HEK293 (cell line): Measurements from ENCODE around the gene OBSL1.

ENCODE experiments used
- BCL11A ChIP-seq: fragments of 450-650 bp; formaldehyde crosslinking; IDR thresholded peaks from 2 replicates; pipeline ENCODE4 v1.5.1; 2016; ENCODE audit warnings: low read depth, missing biosample characterization, missing genetic modification characterization
- CTCF ChIP-seq: fragments of 450-650 bp; formaldehyde crosslinking; IDR thresholded peaks from 2 replicates; pipeline ENCODE4 v1.5.1; 2016; ENCODE audit warnings: missing biosample characterization, missing genetic modification characterization
- KLF10 ChIP-seq: fragments of 450-650 bp; IDR thresholded peaks from 2 replicates; pipeline ENCODE4 v1.5.1; 2018; ENCODE audit warnings: missing biosample characterization, mild to moderate bottlenecking, missing genetic modification characterization
- MEIS1 ChIP-seq: sonication (generic); formaldehyde crosslinking; IDR thresholded peaks from 2 replicates; pipeline ENCODE4 v1.8.1; 2022; ENCODE audit warnings: missing genetic modification reagents, mild to moderate bottlenecking, borderline replicate concordance
- PRDM10 ChIP-seq: fragments of 450-650 bp; formaldehyde crosslinking; IDR thresholded peaks from 2 replicates; pipeline ENCODE4 v1.5.1; 2016; ENCODE audit warnings: missing biosample characterization, missing genetic modification characterization
- TCF7L2 ChIP-seq: IDR thresholded peaks from 2 replicates; pipeline ENCODE4 v1.6.1; 2011; ENCODE audit warnings: low read depth, mild to moderate bottlenecking, inconsistent platforms, low read length, moderate library complexity, borderline replicate concordance
- ZBTB8A ChIP-seq: fragments of 450-650 bp; formaldehyde crosslinking; IDR thresholded peaks from 2 replicates; pipeline ENCODE4 v1.5.1; 2016; ENCODE audit warnings: missing biosample characterization, missing genetic modification characterization
- ZNF121 ChIP-seq: fragments of 450-650 bp; formaldehyde crosslinking; IDR thresholded peaks from 2 replicates; pipeline ENCODE4 v1.5.1; 2016; ENCODE audit warnings: missing biosample characterization, missing genetic modification characterization
- ZNF175 ChIP-seq: fragments of 450-650 bp; formaldehyde crosslinking; IDR thresholded peaks from 2 replicates; pipeline ENCODE4 v1.5.1; 2016; ENCODE audit warnings: missing biosample characterization, missing genetic modification characterization
- ZNF501 ChIP-seq: fragments of 450-650 bp; formaldehyde crosslinking; IDR thresholded peaks from 2 replicates; pipeline ENCODE4 v1.5.1; 2016; ENCODE audit warnings: missing biosample characterization, missing genetic modification characterization
- ZNF514 ChIP-seq: fragments of 450-650 bp; formaldehyde crosslinking; IDR thresholded peaks from 2 replicates; pipeline ENCODE4 v1.5.1; 2016; ENCODE audit warnings: missing biosample characterization, missing genetic modification characterization
- ZNF549 ChIP-seq: fragments of 450-650 bp; IDR thresholded peaks from 2 replicates; pipeline ENCODE4 v1.5.1; 2018; ENCODE audit warnings: missing biosample characterization, missing genetic modification characterization, mild to moderate bottlenecking, inconsistent platforms, moderate library complexity
- ZNF707 ChIP-seq: fragments of 450-650 bp; formaldehyde crosslinking; IDR thresholded peaks from 2 replicates; pipeline ENCODE4 v1.5.1; 2016; ENCODE audit warnings: missing biosample characterization, missing genetic modification characterization
- ZNF776 ChIP-seq: fragments of 450-650 bp; formaldehyde crosslinking; IDR thresholded peaks from 2 replicates; pipeline ENCODE4 v1.5.0; 2017; ENCODE audit warnings: missing biosample characterization, missing genetic modification characterization, borderline replicate concordance

GRCh38 chr2:219567791-219568361, 3.5 kb downstream of the OBSL1 start:
- TF ChIP-seq CTCF (tag by site-specific recombination) (no peak), ZNF549 (tag by site-specific recombination) (no peak), TCF7L2 (no peak), ZNF121 (tag by site-specific recombination) (no peak), KLF10 (no peak), ZNF514 (tag by site-specific recombination) (no peak), ZNF707 (tag by site-specific recombination) (no peak), ZNF175 (tag by site-specific recombination) (no peak), ZNF776 (tag by site-specific recombination) (no peak), BCL11A (tag by site-specific recombination) (no peak), PRDM10 (no peak), ZBTB8A (no peak), ZNF501 (no peak), MEIS1 (CRISPR knock-in tag) (no peak)
